Activated T-cell treated with anti-CD3 and anti-CD28 coated beads, Interleukin-2, amount 50 U/mL, for 24 hours (primary cell): Measurements from ENCODE around the gene PRPSAP1.
"Not testable (repeated sequence)": the region's sequence is repeated elsewhere in the genome, so short reads cannot be mapped to it uniquely, and the experiment has no call there.

Experiments used
- DNase-seq: peaks from one replicate; pipeline ENCODE4 v3.0.0-alpha.2; 2020
- H3K27ac Mint-ChIP-seq: 2 replicates; pipeline ENCODE4 v1.8.0; 2020; ENCODE audit warnings: mild to moderate bottlenecking, mixed read lengths
- H3K27me3 Mint-ChIP-seq: 2 replicates; pipeline ENCODE4 v1.8.0; 2020; ENCODE audit warnings: mixed read lengths
- H3K36me3 Mint-ChIP-seq: 2 replicates; pipeline ENCODE4 v1.8.0; 2020; ENCODE audit warnings: low read depth, mixed read lengths
- H3K4me1 Mint-ChIP-seq: 2 replicates; pipeline ENCODE4 v1.8.0; 2020; ENCODE audit warnings: low read depth, mixed read lengths
- H3K4me3 Mint-ChIP-seq: 2 replicates; pipeline ENCODE4 v1.8.0; 2020; ENCODE audit warnings: mild to moderate bottlenecking, moderate library complexity, mixed read lengths
- H3K9me3 Mint-ChIP-seq: 2 replicates; pipeline ENCODE4 v1.8.0; 2020; ENCODE audit warnings: mixed read lengths

Gene PRPSAP1

GRCh38 chr17:76275382-76276068 is 78.2 kb downstream of the PRPSAP1 start:
- H3K9me3 Mint-ChIP-seq, result no peaks in the 10 kb centered on the region
- peaks cover 67% of the 10 kb centered on the region for H3K4me1 Mint-ChIP-seq
- H3K27ac Mint-ChIP-seq, result peak overlapping the region; percentile 82
- DNase-seq, result no peak
- peaks cover 13% of the 10 kb centered on the region for H3K36me3 Mint-ChIP-seq
- no peaks in the 10 kb centered on the region for H3K27me3 Mint-ChIP-seq
- no peak overlapping the region for H3K4me3 Mint-ChIP-seq

- Mint-ChIP-seq H3K4me1 (peaks cover 71% of the 10 kb centered on the region), H3K9me3 (no peaks in the 10 kb centered on the region), H3K36me3 (peaks cover 22% of the 10 kb centered on the region), H3K4me3 (peak overlapping the region; percentile 18), H3K27ac (peak overlapping the region; percentile 79), H3K27me3 (no peaks in the 10 kb centered on the region)
- peak; percentile 46 for DNase-seq
Measured at GRCh38 chr17:76274112-76274956, 79.4 kb downstream of the PRPSAP1 start.

GRCh38 chr17:76273445-76274111 is 80.1 kb downstream of the PRPSAP1 start:
- Mint-ChIP-seq H3K9me3 (no peaks in the 10 kb centered on the region), H3K4me1 (peaks cover 76% of the 10 kb centered on the region), H3K27ac (peak overlapping the region; percentile 99), H3K4me3 (peak overlapping the region; percentile 92), H3K36me3 (peaks cover 29% of the 10 kb centered on the region), H3K27me3 (no peaks in the 10 kb centered on the region)
- DNase-seq, result no peak

- H3K36me3 Mint-ChIP-seq, result peaks cover 37% of the 10 kb centered on the region
- peak overlapping the region; percentile 99 for H3K27ac Mint-ChIP-seq
- no peaks in the 10 kb centered on the region for H3K27me3 Mint-ChIP-seq
- no peak for DNase-seq
- peak overlapping the region; percentile 92 for H3K4me3 Mint-ChIP-seq
- H3K4me1 Mint-ChIP-seq, result peaks cover 82% of the 10 kb centered on the region
- no peaks in the 10 kb centered on the region for H3K9me3 Mint-ChIP-seq
Measured at GRCh38 chr17:76272541-76273444, 80.9 kb downstream of the PRPSAP1 start.

GRCh38 chr17:76271669-76272540 is 81.8 kb downstream of the PRPSAP1 start:
- peaks cover 79% of the 10 kb centered on the region for H3K4me1 Mint-ChIP-seq
- peak; percentile 92 for DNase-seq
- H3K4me3 Mint-ChIP-seq, result peak overlapping the region; percentile 92
- H3K27me3 Mint-ChIP-seq, result no peaks in the 10 kb centered on the region
- H3K9me3 Mint-ChIP-seq, result no peaks in the 10 kb centered on the region
- H3K36me3 Mint-ChIP-seq, result peaks cover 45% of the 10 kb centered on the region
- peak overlapping the region; percentile 99 for H3K27ac Mint-ChIP-seq

DNA sequence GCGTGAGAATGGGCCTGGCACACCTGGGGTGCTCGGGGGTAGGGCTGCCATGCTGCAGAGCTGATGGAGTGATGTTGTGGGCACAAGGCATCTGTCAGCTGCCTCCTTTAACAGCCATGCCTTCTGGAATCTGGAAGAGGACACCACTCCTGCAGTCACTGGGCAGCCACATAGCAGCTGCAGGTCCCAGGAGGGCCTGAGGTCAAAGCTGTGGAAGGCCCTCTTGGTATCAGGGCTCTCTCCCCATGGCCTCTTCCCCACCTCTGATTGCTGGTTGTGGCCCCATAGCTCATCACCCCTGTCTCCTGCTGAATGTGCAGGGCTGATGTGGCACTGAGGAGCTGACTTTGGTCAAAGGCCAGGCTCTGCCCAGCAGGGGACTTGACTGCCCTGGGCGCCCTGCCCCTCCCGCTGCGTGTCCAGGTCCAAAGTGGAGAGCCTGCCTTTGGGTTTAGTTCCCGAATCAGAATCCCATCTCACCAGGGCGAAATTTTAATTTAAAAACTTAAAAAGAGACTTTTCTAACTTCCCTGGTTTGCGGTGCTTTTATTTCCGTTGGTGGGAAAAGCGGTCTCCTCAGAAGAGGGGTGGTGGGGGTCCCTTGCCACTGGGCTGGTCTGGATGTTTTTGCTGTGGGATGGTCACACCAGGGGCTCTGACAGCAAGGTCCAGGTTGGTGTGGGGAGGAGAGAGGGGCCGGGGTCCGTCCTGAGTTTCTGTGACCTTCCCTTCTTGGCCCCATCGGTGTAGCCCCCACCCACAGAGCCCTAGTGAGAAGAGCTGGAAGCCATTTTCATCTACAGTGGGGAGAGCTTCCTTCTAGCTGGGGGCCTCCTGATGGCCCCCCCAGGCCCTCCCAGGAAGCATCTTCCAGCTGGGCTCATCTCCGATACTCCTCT is 82.7 kb downstream of the PRPSAP1 start:
- peak; percentile 70 for DNase-seq
- no peaks in the 10 kb centered on the region for H3K9me3 Mint-ChIP-seq
- H3K27me3 Mint-ChIP-seq, result no peaks in the 10 kb centered on the region
- peak overlapping the region; percentile 99 for H3K27ac Mint-ChIP-seq
- peaks cover 70% of the 10 kb centered on the region for H3K4me1 Mint-ChIP-seq
- peaks cover 53% of the 10 kb centered on the region for H3K36me3 Mint-ChIP-seq
- H3K4me3 Mint-ChIP-seq, result peak overlapping the region; percentile 92

DNA sequence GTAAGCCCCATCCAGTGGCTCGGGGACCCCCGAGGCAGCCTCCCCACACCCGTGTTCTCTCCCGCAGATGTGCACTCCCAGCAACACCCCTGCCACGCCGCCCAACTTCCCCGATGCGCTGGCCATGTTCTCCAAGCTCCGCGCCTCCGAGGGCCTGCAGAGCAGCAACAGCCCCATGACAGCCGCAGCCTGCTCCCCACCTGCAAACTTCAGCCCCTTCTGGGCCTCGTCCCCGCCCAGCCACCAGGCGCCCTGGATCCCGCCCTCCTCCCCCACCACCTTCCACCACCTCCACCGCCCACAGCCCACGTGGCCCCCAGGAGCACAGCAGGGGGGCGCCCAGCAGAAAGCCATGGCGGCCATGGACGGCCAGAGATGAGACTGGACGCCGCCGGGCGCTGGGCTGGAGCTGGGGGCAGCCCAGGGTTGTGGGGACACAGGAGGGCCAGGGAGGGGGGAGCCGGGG is 83.6 kb downstream of the PRPSAP1 start:
- H3K36me3 Mint-ChIP-seq, result peaks cover 55% of the 10 kb centered on the region
- no peaks in the 10 kb centered on the region for H3K9me3 Mint-ChIP-seq
- DNase-seq, result peak; percentile 65
- no peaks in the 10 kb centered on the region for H3K27me3 Mint-ChIP-seq
- H3K27ac Mint-ChIP-seq, result peak overlapping the region; percentile 99
- H3K4me1 Mint-ChIP-seq, result peaks cover 64% of the 10 kb centered on the region
- H3K4me3 Mint-ChIP-seq, result peak overlapping the region; percentile 92

GRCh38 chr17:76268991-76269981 is 84.4 kb downstream of the PRPSAP1 start:
- H3K36me3 Mint-ChIP-seq, result peaks cover 55% of the 10 kb centered on the region
- peak overlapping the region; percentile 92 for H3K4me3 Mint-ChIP-seq
- peaks cover 61% of the 10 kb centered on the region for H3K4me1 Mint-ChIP-seq
- H3K27me3 Mint-ChIP-seq, result no peaks in the 10 kb centered on the region
- H3K27ac Mint-ChIP-seq, result peak overlapping the region; percentile 99
- no peaks in the 10 kb centered on the region for H3K9me3 Mint-ChIP-seq
- peak; percentile 55 for DNase-seq

GRCh38 chr17:76268015-76268749 is 85.5 kb downstream of the PRPSAP1 start:
- no peaks in the 10 kb centered on the region for H3K27me3 Mint-ChIP-seq
- peaks cover 61% of the 10 kb centered on the region for H3K4me1 Mint-ChIP-seq
- DNase-seq, result peak; percentile 85
- H3K4me3 Mint-ChIP-seq, result peak overlapping the region; percentile 92
- H3K9me3 Mint-ChIP-seq, result no peaks in the 10 kb centered on the region
- peak overlapping the region; percentile 99 for H3K27ac Mint-ChIP-seq
- peaks cover 55% of the 10 kb centered on the region for H3K36me3 Mint-ChIP-seq

- Mint-ChIP-seq H3K4me3 (peak overlapping the region; percentile 92), H3K4me1 (peaks cover 61% of the 10 kb centered on the region), H3K27ac (peak overlapping the region; percentile 99), H3K36me3 (peaks cover 55% of the 10 kb centered on the region)
- H3K9me3 Mint-ChIP-seq, H3K27me3 Mint-ChIP-seq: not testable (repeated sequence)
- DNase-seq, result peak; percentile 59
Measured at GRCh38 chr17:76267581-76268001, 86.1 kb downstream of the PRPSAP1 start.

- Mint-ChIP-seq H3K4me3 (peak overlapping the region; percentile 92), H3K4me1 (peaks cover 63% of the 10 kb centered on the region), H3K27me3 (no peaks in the 10 kb centered on the region), H3K27ac (peak overlapping the region; percentile 99), H3K9me3 (no peaks in the 10 kb centered on the region), H3K36me3 (peaks cover 55% of the 10 kb centered on the region)
- DNase-seq, result peak; percentile 45
Measured at GRCh38 chr17:76267051-76267576, 86.6 kb downstream of the PRPSAP1 start.
